22Rv1 (cell line): ENCODE results near the gene TFRC.

Experiments
- CTCF ChIP-seq: fragments of 450-650 bp; IDR thresholded peaks from 2 replicates; pipeline ENCODE4 v1.5.1; 2017; ENCODE audit warnings: mild to moderate bottlenecking
- ZFX ChIP-seq: fragments of 450-650 bp; IDR thresholded peaks from 2 replicates; pipeline ENCODE4 v1.6.1; 2017; ENCODE audit warnings: antibody characterized with exemption, borderline replicate concordance

GRCh38 chr3:196081002-196081833 is 672 bp downstream of the TFRC start:
- no peak for TF ChIP-seq CTCF
- no peak for TF ChIP-seq ZFX
